ENCODE results near the gene PHF2. TPM values are rescaled to one million over a fixed set of nuclear protein-coding genes. Genes with fewer than 3 reads are reported as not detected.
A peak's percentile ranks its signal among the peaks of the same experiment; 100 is the strongest.

The PHF2 gene
- total RNA-seq, 2 donors from 2014 or later, result 15.0 to 19.8 TPM

GRCh38 chr9:93582550-93582949, 6.2 kb downstream of the PHF2 start:
- peak in 1 of 7 experiments; percentile 0 for TF ChIP-seq CTCF (IDR thresholded peaks at IDR 0.05)
- no peak for TF ChIP-seq POLR2A (IDR thresholded peaks at IDR 0.05)
- 20 to 37% methylated on average over 3 of the region's 3 CpGs for WGBS, 2 donors

GRCh38 chr9:93585259-93585658, 8.9 kb downstream of the PHF2 start:
- Histone ChIP-seq H3K36me3 (replicated peaks in 1 of 2; ENCODE audit: insufficient read depth in 1 of 2, low read depth in 2 of 2) (no peaks in the 10 kb centered on the region), H3K27ac (no peak overlapping the region), H3K27me3 (no peaks in the 10 kb centered on the region), H3K4me1 (peaks cover 74% of the 10 kb centered on the region), H3K4me3 (no peak overlapping the region), H3K9me3 (no peaks in the 10 kb centered on the region)
- no peak for TF ChIP-seq POLR2A (IDR thresholded peaks at IDR 0.05)
- no peak for TF ChIP-seq CTCF (IDR thresholded peaks at IDR 0.05)
- intact Hi-C loops (cut with DNase I), result no loop called here
- no peak for ATAC-seq
- DNase-seq, result no peak
- 61 to 72% methylated on average over 4 of the region's 4 CpGs for WGBS, 2 donors

More at GRCh38 chr9:93582550-93582949, 6.2 kb downstream of the PHF2 start:
- no peak for DNase-seq
- ATAC-seq, result no peak
- peaks cover 79% of the 10 kb centered on the region for H3K4me1 ChIP-seq
- H3K9me3 ChIP-seq, result no peaks in the 10 kb centered on the region
- H3K4me3 ChIP-seq, result no peak overlapping the region
- no peaks in the 10 kb centered on the region for H3K36me3 ChIP-seq (replicated peaks in 1 of 2; ENCODE audit: insufficient read depth in 1 of 2, low read depth in 2 of 2)
- H3K27me3 ChIP-seq, result no peaks in the 10 kb centered on the region
- intact Hi-C loops (cut with DNase I), result no loop called here
- H3K27ac ChIP-seq, result peak overlapping the region; percentile 45 to 83 (median 65)

- no peaks in the 10 kb centered on the region for H3K27me3 ChIP-seq
- H3K27ac ChIP-seq, result no peak overlapping the region
- H3K4me1 ChIP-seq, result peaks cover 74% of the 10 kb centered on the region
- intact Hi-C loops (cut with DNase I), result no loop called here
- DNase-seq (no peak), ATAC-seq (no peak)
- 67 to 92% methylated on average over 4 of the region's 4 CpGs for WGBS, 2 donors
- H3K9me3 ChIP-seq, result no peaks in the 10 kb centered on the region
- no peak for TF ChIP-seq POLR2A (IDR thresholded peaks at IDR 0.05)
- no peak for TF ChIP-seq CTCF (IDR thresholded peaks at IDR 0.05)
- no peak overlapping the region for H3K4me3 ChIP-seq
- H3K36me3 ChIP-seq (replicated peaks in 1 of 2; ENCODE audit: insufficient read depth in 1 of 2, low read depth in 2 of 2), result no peaks in the 10 kb centered on the region
These were observed 9.3 kb downstream of the PHF2 start for GRCh38 chr9:93585695-93586094.

- Histone ChIP-seq H3K27me3 (no peaks in the 10 kb centered on the region), H3K4me3 (no peak overlapping the region), H3K27ac (no peak overlapping the region), H3K9me3 (no peaks in the 10 kb centered on the region), H3K36me3 (replicated peaks in 1 of 2; ENCODE audit: insufficient read depth in 1 of 2, low read depth in 2 of 2) (no peaks in the 10 kb centered on the region), H3K4me1 (peaks cover 66% of the 10 kb centered on the region)
- intact Hi-C loops (cut with DNase I), result no loop called here
- TF ChIP-seq CTCF (IDR thresholded peaks at IDR 0.05) (no peak), POLR2A (IDR thresholded peaks at IDR 0.05) (no peak)
- no peak for ATAC-seq
- no peak for DNase-seq
- WGBS, 2 donors, result 89 to 95% methylated on average over 4 to 13 of the region's 13 CpGs
These were observed 10.1 kb downstream of the PHF2 start for GRCh38 chr9:93586290-93587057.

- ATAC-seq (no peak), DNase-seq (no peak)
- no peaks in the 10 kb centered on the region for H3K27me3 ChIP-seq
- TF ChIP-seq CTCF (IDR thresholded peaks at IDR 0.05) (no peak), POLR2A (IDR thresholded peaks at IDR 0.05) (no peak)
- H3K36me3 ChIP-seq (replicated peaks in 1 of 2; ENCODE audit: insufficient read depth in 1 of 2, low read depth in 2 of 2), result no peaks in the 10 kb centered on the region
- no peak overlapping the region for H3K27ac ChIP-seq
- H3K4me3 ChIP-seq, result no peak overlapping the region
- WGBS, 2 donors, result 89 to 94% methylated on average over 7 of the region's 7 CpGs
- no peaks in the 10 kb centered on the region for H3K9me3 ChIP-seq
- intact Hi-C loops (cut with DNase I), result no loop called here
- peaks cover 66% of the 10 kb centered on the region for H3K4me1 ChIP-seq
These were observed 10.9 kb downstream of the PHF2 start for GRCh38 chr9:93587284-93587650.

Measured in body of pancreas (tissue), 4 donors.